ENCODE results near the gene ARMC8.

Gene ARMC8

GRCh38 chr3:138202945-138203701 is 16.0 kb downstream of the ARMC8 start:
- no peak for DNase-seq

- no peak for DNase-seq
These were observed 16.8 kb downstream of the ARMC8 start for GRCh38 chr3:138203938-138204337.

GRCh38 chr3:138205527-138205926 is 18.4 kb downstream of the ARMC8 start:
- DNase-seq, result no peak

GRCh38 chr3:138206196-138206595 is 19.1 kb downstream of the ARMC8 start:
- no peak for DNase-seq

GRCh38 chr3:138210528-138210927 is 23.4 kb downstream of the ARMC8 start:
- DNase-seq, result no peak

- no peak for DNase-seq
These were observed 26.4 kb downstream of the ARMC8 start for GRCh38 chr3:138213398-138214085.

GRCh38 chr3:138219255-138219654 is 32.2 kb downstream of the ARMC8 start:
- no peak for DNase-seq

- no peak for DNase-seq
These were observed 33.1 kb downstream of the ARMC8 start for GRCh38 chr3:138220242-138220641.

GRCh38 chr3:138220788-138221187 is 33.7 kb downstream of the ARMC8 start:
- DNase-seq, result no peak

- no peak for DNase-seq
These were observed 35.2 kb downstream of the ARMC8 start for GRCh38 chr3:138222131-138222941.

- no peak for DNase-seq
These were observed 35.8 kb downstream of the ARMC8 start for GRCh38 chr3:138222942-138223287.

GRCh38 chr3:138227650-138228049 is 40.5 kb downstream of the ARMC8 start:
- DNase-seq, result no peak

- no peak for DNase-seq
These were observed 43.4 kb downstream of the ARMC8 start for GRCh38 chr3:138230525-138230924.

- no peak for DNase-seq
These were observed 45.7 kb downstream of the ARMC8 start for GRCh38 chr3:138232705-138233364.

GRCh38 chr3:138234401-138235179 is 47.5 kb downstream of the ARMC8 start:
- DNase-seq, result no peak

- no peak for DNase-seq
These were observed 51.6 kb downstream of the ARMC8 start for GRCh38 chr3:138238711-138239110.

GRCh38 chr3:138241061-138241460 is 54.0 kb downstream of the ARMC8 start:
- DNase-seq, result no peak

- DNase-seq, result no peak
These were observed 54.6 kb downstream of the ARMC8 start for GRCh38 chr3:138241676-138242075.

GRCh38 chr3:138242466-138242865 is 55.4 kb downstream of the ARMC8 start:
- no peak for DNase-seq

- DNase-seq, result no peak
These were observed 57.9 kb downstream of the ARMC8 start for GRCh38 chr3:138245026-138245425.

GRCh38 chr3:138249636-138250035 is 62.5 kb downstream of the ARMC8 start:
- DNase-seq, result no peak

GRCh38 chr3:138253609-138254008 is 66.5 kb downstream of the ARMC8 start:
- no peak for DNase-seq

All from SIG-M5 (cell line).